GM18873 (cell line): ENCODE measurements around the gene ETS2.

Experiments
- ATAC-seq: cut with Tn5 transposase; IDR thresholded peaks from one replicate; pipeline ENCODE4 v1.9.1; 2021; ENCODE audit warnings: mild to moderate bottlenecking, moderate library complexity, moderate number of reproducible peaks; ENCODE audit not compliant: unreplicated experiment, low FRiP score

Gene ETS2

GRCh38 chr21:38777015-38777414 is 28.7 kb upstream of the ETS2 start:
- no peak for ATAC-seq

- ATAC-seq, result no peak
Observed at GRCh38 chr21:38777531-38777930, 28.2 kb upstream of the ETS2 start.

DNA sequence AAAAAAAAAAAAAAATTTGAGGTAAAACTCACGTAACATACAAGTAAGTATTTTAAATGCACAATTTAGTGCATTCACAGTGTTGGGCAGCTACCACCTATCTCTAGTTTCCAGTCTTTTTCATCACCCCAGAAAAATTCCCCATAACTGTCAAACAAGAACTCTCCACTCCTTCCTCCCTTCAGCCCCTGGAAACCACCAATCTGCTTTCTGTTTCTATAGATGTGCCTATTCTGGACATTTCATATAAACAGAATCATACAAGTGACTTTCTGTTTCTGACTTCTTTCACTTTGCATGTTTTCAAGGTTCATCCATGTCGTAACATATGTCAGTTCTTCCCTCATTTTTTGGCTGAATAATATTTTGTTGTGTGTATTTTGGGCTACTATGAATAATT is 24.9 kb upstream of the ETS2 start:
- peak; percentile 60 for ATAC-seq

- ATAC-seq, result no peak
Observed at GRCh38 chr21:38784458-38785266, 21.1 kb upstream of the ETS2 start.

GRCh38 chr21:38785483-38785882 is 20.2 kb upstream of the ETS2 start:
- no peak for ATAC-seq

DNA sequence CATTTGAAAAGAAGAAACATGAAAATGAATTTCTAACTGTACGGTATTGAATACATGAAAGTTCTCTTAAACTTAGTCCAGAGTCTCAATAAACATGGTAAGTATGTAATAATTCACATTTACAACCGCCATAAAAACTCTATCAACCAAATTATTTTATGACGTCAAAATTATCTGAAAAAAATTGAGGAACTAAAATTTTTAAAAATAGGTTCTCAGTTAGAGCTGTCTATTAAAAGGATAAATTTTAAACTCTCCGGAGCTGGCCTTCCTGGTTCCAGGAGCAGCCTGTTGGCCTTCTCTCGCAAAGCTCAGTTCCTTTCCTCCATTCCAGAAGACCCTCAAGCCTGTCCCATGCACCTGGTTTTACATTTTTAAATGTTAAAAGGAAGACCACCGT is 18.7 kb upstream of the ETS2 start:
- ATAC-seq, result no peak

DNA sequence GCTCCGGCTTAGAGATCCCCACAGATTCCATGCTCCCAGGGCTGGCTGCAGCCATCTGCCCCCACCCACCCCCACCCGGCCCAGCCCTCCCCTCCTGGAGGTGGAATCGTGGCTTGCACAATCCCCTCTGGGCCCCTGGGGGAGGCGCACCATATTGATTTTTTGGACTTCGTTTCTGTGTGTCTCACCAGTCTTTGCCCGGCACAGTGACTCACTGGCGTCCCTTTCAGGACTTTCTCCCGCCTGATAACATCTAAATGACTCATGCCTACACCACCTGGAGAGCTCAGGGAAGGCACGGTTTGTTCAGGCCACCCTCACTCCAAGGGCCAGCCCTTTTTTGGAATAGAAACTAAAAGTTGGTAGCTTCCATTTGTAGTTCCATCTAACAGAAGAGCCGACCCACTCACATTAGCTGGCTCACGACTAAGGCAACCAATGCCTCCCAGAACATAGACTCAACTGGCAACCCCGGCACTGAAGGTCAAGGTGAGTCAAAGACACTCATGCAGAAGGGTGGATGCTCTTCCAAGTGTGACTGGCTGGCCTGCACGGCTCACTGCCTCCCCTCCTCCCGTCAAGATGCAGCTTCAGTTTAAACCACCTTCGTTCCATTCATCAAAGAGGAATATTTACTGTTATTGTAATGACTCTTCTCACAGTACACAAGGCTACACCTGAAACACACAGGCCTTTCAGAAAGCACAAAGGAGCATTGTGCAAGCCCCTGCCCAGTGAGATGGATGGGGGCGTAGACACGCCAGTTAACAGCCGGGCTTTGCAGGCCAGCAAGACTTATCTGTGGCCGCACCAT is 18.1 kb upstream of the ETS2 start:
- ATAC-seq, result no peak

DNA sequence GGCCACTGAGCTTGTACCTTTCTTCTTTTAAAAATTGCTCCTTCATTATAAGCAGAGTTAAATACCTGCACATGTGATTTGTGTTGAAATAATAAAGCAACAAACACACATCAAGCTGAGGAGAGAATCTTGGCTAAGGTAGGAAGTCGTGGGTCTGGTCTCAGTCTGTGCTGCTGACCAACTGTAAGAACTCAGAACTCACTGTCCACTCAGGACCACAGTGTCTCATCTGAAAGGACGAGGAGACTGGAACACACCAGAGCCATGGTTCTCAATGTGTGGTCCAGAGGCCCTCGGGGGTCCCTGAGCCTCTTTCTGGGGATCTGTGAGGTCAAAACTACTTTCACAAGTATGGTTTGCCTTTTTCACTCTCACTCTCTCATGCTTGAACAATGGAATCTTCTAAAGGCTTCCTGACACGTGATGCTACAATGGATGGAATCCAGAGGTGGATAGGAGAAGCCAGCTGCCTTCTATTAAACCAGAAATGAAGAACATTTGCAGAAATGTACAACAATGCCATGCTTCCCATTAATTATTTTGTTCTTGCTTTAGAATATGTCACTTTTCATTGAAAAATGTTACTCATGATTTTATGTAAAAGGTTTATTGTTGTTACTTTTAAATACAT is 17.3 kb upstream of the ETS2 start:
- no peak for ATAC-seq

DNA sequence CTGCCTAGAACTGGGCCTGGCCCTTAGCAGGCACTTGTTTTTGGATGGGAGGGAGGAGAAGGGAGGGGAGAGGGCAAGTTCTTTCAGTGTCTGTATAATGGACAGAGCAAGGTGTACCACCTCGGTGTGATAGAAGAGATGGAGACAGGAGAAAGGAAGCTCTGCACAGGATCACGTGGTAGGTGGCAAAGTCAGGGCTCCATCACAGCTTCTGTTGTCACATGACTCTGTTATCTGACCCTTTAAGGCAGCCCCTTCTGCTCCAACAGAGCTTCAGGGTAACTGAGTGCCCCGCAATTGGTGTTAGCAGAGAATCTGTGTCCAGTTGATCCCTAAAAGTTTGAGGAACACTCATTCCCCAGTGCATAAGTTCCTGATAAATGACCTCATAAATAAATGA is 16.5 kb upstream of the ETS2 start:
- no peak for ATAC-seq

DNA sequence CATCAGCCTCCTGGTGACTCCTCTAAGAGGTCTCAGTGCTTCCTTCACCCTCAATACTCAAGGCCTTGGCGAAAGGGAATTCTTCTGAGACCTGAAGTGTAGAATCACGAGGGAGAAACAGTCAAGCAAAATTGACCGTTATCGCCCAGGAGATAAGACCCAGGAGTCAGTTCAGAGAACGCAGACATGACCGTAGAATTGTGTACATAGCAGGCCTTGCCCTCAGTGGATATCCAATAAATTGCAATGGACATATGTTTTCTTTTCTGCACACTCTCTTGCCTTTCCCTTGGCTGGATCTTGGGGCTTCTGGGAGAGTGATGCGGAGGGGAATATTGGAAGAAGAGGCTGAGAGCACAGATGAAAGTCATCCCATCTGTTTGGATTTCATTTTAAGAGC is 15.7 kb upstream of the ETS2 start:
- no peak for ATAC-seq

DNA sequence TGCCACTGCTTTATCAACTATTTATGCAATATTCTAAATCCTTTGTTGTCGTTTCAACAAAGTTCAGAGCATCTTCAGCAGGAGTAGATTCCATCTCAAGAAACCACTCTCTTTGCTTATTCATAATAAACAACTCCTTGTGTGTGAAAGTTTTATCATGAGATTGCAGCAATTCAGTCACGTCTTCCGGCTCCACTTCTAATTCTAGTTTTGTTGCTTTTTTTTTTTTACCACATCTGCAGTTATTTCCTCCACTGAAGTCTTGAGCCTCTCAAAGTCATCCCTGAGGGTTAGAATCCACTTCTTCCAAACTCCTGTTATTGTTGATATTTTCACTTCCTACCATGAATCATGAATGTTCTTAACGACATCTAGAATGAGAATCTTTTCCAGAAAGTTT is 14.8 kb upstream of the ETS2 start:
- ATAC-seq, result no peak

DNA sequence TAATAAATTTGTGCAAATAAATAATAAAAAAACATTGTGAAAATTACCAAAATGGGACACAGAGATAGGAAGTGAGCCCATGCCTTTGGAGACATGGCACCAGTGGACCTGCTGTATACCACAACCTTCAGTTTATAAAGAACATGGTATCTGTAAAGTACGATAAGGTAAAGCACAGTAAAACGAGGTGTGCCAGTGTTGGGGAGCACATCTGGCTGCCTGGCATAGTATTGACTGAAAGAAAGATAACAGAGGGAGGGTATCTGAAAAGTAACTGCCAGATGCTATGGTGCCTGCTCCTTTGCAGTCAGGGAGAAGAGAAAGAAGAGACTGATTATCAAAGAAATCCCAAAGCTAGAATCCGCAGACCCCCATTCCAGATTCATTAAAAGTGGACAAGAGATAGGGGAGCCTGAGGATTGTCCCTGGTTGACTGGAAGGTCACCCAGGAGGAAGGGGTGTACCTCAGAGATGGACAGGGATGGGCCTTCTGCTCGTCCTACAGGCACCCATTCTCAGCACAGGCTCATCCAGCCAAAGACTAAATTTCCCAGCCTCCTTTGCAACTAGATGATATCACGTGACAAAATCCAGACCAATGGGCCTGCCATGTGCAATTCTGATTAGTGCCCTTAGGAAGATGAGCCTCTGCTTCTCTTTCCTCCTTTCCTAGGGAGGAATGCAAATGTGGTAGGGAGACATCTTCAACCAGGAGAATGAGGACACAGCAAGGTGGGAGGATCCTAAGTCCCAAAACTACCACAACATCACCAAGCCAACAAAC is 12.9 kb upstream of the ETS2 start:
- ATAC-seq, result no peak

DNA sequence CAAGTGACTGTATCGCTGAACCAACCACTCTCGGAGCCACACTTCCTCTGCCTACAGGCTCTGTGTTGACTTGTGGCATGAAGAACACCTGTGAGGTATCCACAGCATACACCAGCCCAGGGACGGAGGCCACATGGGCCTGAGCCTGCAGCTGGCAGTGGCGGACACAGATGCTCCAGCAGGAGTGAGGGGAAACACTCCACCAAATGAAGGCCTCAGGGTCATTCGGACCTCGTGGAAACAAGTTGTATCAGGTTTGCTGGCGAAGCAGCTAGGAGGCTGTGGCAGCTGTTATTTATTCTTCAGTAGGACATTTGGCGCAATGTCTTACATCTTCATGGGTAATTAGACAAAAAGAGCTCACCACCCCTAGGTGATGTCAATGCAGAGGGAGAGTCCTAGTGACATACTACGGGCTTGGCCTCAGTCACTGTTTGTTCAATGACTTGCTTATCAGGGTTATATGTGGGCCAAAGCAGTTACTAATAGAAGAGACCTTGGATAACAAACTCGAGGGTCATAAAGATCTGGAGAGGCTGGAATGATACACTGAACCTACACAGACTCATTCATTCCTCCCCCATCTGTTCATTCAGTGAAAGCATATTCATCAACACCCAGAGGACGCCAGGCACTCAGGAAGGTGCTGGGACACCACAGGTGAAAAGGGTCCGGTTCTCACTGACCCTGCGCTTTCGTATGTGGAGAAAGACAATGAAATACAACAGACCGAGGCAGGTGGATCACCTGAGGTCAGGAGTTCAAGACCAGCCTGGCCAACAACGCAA is 11.6 kb upstream of the ETS2 start:
- ATAC-seq, result no peak

DNA sequence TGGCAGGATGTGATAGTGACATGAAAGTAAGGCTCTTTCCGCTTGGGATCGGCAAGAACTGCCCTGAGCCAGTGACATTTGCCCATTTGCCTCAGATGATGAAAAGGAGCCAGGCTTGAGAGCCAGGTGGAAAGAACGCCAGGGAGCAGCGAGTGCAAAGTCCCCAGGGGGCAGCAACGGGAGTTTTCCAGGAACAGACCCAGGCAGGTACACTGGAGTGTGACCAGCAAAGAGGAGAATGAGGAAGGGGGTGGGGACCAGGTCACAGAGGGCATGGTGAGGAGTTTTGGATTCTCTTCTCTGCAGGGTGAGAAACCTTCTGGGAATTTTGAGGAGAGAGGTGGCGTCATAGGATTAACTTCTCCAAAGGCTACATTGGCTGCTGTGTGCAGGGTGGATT is 10.8 kb upstream of the ETS2 start:
- no peak for ATAC-seq

GRCh38 chr21:38795475-38795874 is 10.3 kb upstream of the ETS2 start:
- ATAC-seq, result no peak

- no peak for ATAC-seq
Observed at GRCh38 chr21:38796424-38796823, 9.3 kb upstream of the ETS2 start.

DNA sequence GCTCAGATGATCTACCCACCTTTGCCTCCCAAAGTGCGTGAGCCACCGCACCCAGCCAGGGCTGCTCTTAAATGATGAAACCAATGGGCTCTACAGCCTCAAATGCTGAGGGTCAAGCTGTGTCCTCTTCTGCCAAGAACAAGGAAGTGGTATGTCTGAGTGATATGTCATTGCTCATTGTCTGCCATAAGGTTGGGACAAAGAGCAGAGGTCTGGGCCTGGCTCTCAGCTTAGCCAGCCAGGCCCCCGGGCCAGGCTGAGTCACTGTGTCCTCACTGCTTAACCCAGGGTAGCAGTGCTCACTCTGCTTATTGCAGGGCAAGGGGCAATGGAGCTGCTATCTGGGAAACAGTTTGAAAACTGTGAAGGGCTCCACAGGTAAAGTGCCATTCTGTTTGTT is 8.3 kb upstream of the ETS2 start:
- no peak for ATAC-seq

- ATAC-seq, result no peak
Observed at GRCh38 chr21:38798081-38798480, 7.6 kb upstream of the ETS2 start.

GRCh38 chr21:38798481-38798882 is 7.2 kb upstream of the ETS2 start:
- no peak for ATAC-seq
